Loucy (cell line): Measurements from ENCODE around the gene TAB2.
A peak's percentile ranks its signal among the peaks of the same experiment; 100 is the strongest.

Experiments
- H2AFZ ChIP-seq: fragments of 200-600 bp; sonication (generic); 2 replicates; pipeline ENCODE4 v1.6.0; 2016; ENCODE audit warnings: antibody characterized with exemption, mild to moderate bottlenecking, low read length, moderate library complexity
- H3F3A ChIP-seq: fragments of 200-600 bp; 2 replicates; pipeline ENCODE4 v1.6.0; 2016; ENCODE audit warnings: antibody characterized with exemption, low read depth, mild to moderate bottlenecking
- H3K27me3 ChIP-seq: fragments of 200-600 bp; sonication (generic); 2 replicates; pipeline ENCODE4 v1.6.1; 2014; ENCODE audit warnings: low read length, mild to moderate bottlenecking; ENCODE audit not compliant: insufficient read depth, poor library complexity, severe bottlenecking
- H3K36me3 ChIP-seq: fragments of 200-600 bp; sonication (generic); 2 replicates; pipeline ENCODE4 v1.6.1; 2016; ENCODE audit warnings: low read length; ENCODE audit not compliant: insufficient read depth
- H3K4me1 ChIP-seq: fragments of 200-600 bp; sonication (generic); 2 replicates; pipeline ENCODE4 v1.5.1; 2014; ENCODE audit warnings: low read length, mild to moderate bottlenecking; ENCODE audit not compliant: insufficient read depth, poor library complexity, severe bottlenecking
- H3K4me2 ChIP-seq: fragments of 200-600 bp; sonication (generic); 2 replicates; pipeline ENCODE4 v1.6.0; 2014; ENCODE audit warnings: antibody characterized with exemption, low read length, low read depth, mild to moderate bottlenecking; ENCODE audit not compliant: poor library complexity, severe bottlenecking
- H3K4me3 ChIP-seq: fragments of 200-600 bp; sonication (generic); 2 replicates; pipeline ENCODE4 v1.5.1; 2014; ENCODE audit warnings: low read length, mild to moderate bottlenecking, mixed read lengths; ENCODE audit not compliant: poor library complexity, severe bottlenecking
- H3K79me2 ChIP-seq: fragments of 200-600 bp; sonication (generic); 2 replicates; pipeline ENCODE4 v1.6.1; 2014; ENCODE audit warnings: low read length; ENCODE audit not compliant: insufficient read depth
- H3K9ac ChIP-seq: fragments of 200-600 bp; sonication (generic); 2 replicates; pipeline ENCODE4 v1.6.0; 2014; ENCODE audit warnings: mild to moderate bottlenecking, low read depth, low read length, moderate library complexity; ENCODE audit not compliant: poor library complexity, severe bottlenecking
- H3K9me2 ChIP-seq: fragments of 200-600 bp; sonication (generic); replicated peaks from 2 replicates; pipeline ENCODE4 v1.6.1; 2016; ENCODE audit warnings: low read depth, low read length, mixed read lengths
- H3K9me3 ChIP-seq: fragments of 200-600 bp; sonication (generic); 2 replicates; pipeline ENCODE4 v1.6.1; 2014; ENCODE audit warnings: mild to moderate bottlenecking, antibody characterized with exemption, low read length, low read depth; ENCODE audit not compliant: insufficient read depth
- H4K20me1 ChIP-seq: fragments of 200-600 bp; sonication (generic); 2 replicates; pipeline ENCODE4 v1.6.0; 2014; ENCODE audit warnings: antibody characterized with exemption, low read length, mild to moderate bottlenecking; ENCODE audit not compliant: insufficient read depth, poor library complexity, severe bottlenecking
- EZH2phosphoT487 ChIP-seq: fragments of 200-600 bp; IDR thresholded peaks from 2 replicates; pipeline ENCODE4 v1.6.1; 2018; ENCODE audit warnings: antibody characterized with exemption, mild to moderate bottlenecking, moderate library complexity, borderline replicate concordance
- TF ChIP-seq, protein P1 (sequence below): fragments of 200-600 bp; sonication (generic); conservative IDR thresholded peaks from 2 replicates; pipeline ENCODE4 v1.5.1; 2014; ENCODE audit warnings: mild to moderate bottlenecking, antibody characterized with exemption, low read length

TAB2 gene

DNA sequence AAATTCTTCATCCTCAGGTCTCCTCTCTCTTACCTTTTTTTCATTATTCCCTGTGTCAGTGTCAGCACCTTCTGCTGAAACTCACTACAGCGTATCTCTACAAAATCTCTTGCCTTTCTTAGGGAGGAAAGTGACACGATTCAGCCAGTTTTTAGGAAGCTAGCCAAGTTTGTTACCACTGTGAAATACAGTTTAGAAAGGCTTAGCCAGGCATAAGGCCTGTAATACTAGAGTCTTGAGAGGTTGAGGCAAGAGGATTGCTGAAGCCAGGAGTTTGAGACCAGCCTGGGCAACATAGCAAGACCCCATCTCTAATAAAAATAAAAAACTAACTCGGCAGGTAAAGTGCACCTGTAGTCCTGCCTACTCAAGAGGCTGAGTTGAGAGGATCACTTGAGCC, 16.7 kb downstream of the TAB2 start:
- Histone ChIP-seq H3K4me3 (no peak overlapping the region), H3F3A (no peaks in the 10 kb centered on the region; the same call in 1 of the 2 replicates), H3K27me3 (no peaks in the 10 kb centered on the region), H3K9me2 (no peaks in the 10 kb centered on the region), H3K9ac (no peak overlapping the region), H3K4me2 (no peak overlapping the region), H4K20me1 (peaks cover 84% of the 10 kb centered on the region), H2AFZ (no peak overlapping the region), H3K4me1 (peaks cover 51% of the 10 kb centered on the region), H3K36me3 (no peaks in the 10 kb centered on the region), H3K79me2 (peaks cover 99% of the 10 kb centered on the region), H3K9me3 (no peaks in the 10 kb centered on the region)
- TF ChIP-seq, protein P1, sequence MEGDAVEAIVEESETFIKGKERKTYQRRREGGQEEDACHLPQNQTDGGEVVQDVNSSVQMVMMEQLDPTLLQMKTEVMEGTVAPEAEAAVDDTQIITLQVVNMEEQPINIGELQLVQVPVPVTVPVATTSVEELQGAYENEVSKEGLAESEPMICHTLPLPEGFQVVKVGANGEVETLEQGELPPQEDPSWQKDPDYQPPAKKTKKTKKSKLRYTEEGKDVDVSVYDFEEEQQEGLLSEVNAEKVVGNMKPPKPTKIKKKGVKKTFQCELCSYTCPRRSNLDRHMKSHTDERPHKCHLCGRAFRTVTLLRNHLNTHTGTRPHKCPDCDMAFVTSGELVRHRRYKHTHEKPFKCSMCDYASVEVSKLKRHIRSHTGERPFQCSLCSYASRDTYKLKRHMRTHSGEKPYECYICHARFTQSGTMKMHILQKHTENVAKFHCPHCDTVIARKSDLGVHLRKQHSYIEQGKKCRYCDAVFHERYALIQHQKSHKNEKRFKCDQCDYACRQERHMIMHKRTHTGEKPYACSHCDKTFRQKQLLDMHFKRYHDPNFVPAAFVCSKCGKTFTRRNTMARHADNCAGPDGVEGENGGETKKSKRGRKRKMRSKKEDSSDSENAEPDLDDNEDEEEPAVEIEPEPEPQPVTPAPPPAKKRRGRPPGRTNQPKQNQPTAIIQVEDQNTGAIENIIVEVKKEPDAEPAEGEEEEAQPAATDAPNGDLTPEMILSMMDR: no peak
- TF ChIP-seq EZH2phosphoT487: no peak

DNA sequence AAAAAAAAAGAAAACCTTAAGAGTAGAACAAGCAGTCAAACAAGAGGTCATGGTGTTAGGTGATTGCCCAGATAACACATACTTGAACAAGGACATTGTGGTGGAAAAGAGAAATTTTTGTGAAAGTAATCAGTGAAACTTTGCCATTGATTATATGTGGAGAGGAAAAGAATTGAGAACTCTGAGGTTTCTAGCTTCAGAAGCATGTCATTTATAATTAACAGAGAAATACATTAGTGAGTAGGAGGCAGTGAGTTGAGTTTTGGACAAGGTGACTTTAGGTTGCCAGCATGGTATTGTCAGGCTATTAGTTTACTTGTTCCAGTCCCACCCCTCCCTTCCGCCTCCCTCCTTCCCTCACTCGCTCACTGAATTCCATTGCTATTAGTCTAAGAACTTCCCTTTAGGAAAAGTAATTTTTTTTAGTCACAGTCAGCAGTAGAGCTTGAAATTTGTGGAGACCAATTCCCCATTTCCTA, 17.2 kb downstream of the TAB2 start:
- no peak overlapping the region for H2AFZ ChIP-seq
- no peaks in the 10 kb centered on the region for H3K36me3 ChIP-seq
- peaks cover 79% of the 10 kb centered on the region for H4K20me1 ChIP-seq
- no peaks in the 10 kb centered on the region for H3K9me2 ChIP-seq
- no peaks in the 10 kb centered on the region for H3K27me3 ChIP-seq
- no peaks in the 10 kb centered on the region; the same call in 1 of the 2 replicates for H3F3A ChIP-seq
- no peak overlapping the region for H3K4me3 ChIP-seq
- TF ChIP-seq, protein P1: no peak
- no peak for TF ChIP-seq EZH2phosphoT487
- peaks cover 46% of the 10 kb centered on the region for H3K4me1 ChIP-seq
- no peak overlapping the region for H3K9ac ChIP-seq
- no peaks in the 10 kb centered on the region for H3K9me3 ChIP-seq
- no peak overlapping the region for H3K4me2 ChIP-seq
- H3K79me2 ChIP-seq: peaks cover 97% of the 10 kb centered on the region

GRCh38 chr6:149335924-149336608, 18.6 kb downstream of the TAB2 start:
- TF ChIP-seq EZH2phosphoT487: no peak
- Histone ChIP-seq H3K36me3 (no peaks in the 10 kb centered on the region), H3K4me3 (no peak overlapping the region), H3K4me2 (no peak overlapping the region), H3K79me2 (peaks cover 97% of the 10 kb centered on the region), H3K9me2 (no peaks in the 10 kb centered on the region), H3K9ac (peak overlapping the region; percentile 51), H4K20me1 (peaks cover 79% of the 10 kb centered on the region), H3K4me1 (peaks cover 44% of the 10 kb centered on the region), H3K9me3 (no peaks in the 10 kb centered on the region), H3K27me3 (no peaks in the 10 kb centered on the region), H3F3A (no peaks in the 10 kb centered on the region), H2AFZ (no peak overlapping the region)

DNA sequence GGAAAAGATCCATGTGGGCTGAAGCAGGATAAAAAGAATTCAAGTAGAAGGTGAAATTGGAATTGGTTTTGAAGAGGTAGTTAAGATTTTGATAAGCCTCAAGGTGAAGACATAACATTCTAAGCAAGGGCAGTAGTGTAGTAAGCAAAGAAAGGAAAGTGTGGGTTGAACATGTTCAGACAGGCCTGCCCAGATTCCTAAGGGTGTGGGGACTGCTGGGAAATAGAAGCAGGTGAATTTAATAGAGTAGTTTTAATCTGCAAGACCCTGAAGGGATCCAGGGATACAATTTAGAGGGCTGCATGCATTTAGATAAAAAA, 19.1 kb downstream of the TAB2 start:
- H2AFZ ChIP-seq: no peak overlapping the region
- H3F3A ChIP-seq: no peaks in the 10 kb centered on the region
- H3K79me2 ChIP-seq: peaks cover 97% of the 10 kb centered on the region
- H3K4me1 ChIP-seq: peaks cover 44% of the 10 kb centered on the region
- TF ChIP-seq, protein P1: no peak
- no peak for TF ChIP-seq EZH2phosphoT487
- peaks cover 79% of the 10 kb centered on the region for H4K20me1 ChIP-seq
- H3K9me3 ChIP-seq: no peaks in the 10 kb centered on the region
- H3K36me3 ChIP-seq: no peaks in the 10 kb centered on the region
- peak overlapping the region; percentile 51 for H3K9ac ChIP-seq
- no peak overlapping the region for H3K4me3 ChIP-seq
- H3K9me2 ChIP-seq: no peaks in the 10 kb centered on the region
- H3K27me3 ChIP-seq: no peaks in the 10 kb centered on the region
- no peak overlapping the region for H3K4me2 ChIP-seq
